HCT116 (cell line): ENCODE data around the gene CDHR3. TPM values are rescaled to one million over a fixed set of nuclear protein-coding genes. Genes with fewer than 3 reads are reported as not detected.

Experiments used
- ATAC-seq: fragments of 200-7000 bp; cut with Tn5 transposase; 2 replicates; pipeline ENCODE4 v1.9.1; 2020; ENCODE audit warnings: mild to moderate bottlenecking, moderate library complexity
- BruUV-seq: library from RNA; stranded (reverse); fragments of 400-500 nt; replicated peaks from 2 replicates; lab custom pipeline; 2021; lab: Mats Ljungman, UMichigan
- CTCF ChIA-PET: fragments of 300-600 bp; sonication (Branson Sonifier 250); formaldehyde crosslinking; loops from one replicate; lab custom pipeline; 2021; ENCODE audit warnings: antibody characterized with exemption; lab: Charles Lee
- POLR2A ChIA-PET: fragments of 300-600, 350-600 bp; sonication (Branson Sonifier 250); formaldehyde crosslinking; loops from one replicate; lab custom pipeline; 2021; ENCODE audit warnings: antibody characterized with exemption; lab: Charles Lee
- RAD21 ChIA-PET, 2 experiments: fragments of 300-600 bp; sonication (Branson Sonifier 250); formaldehyde crosslinking; loops; one replicate each; lab custom pipeline; 2023; ENCODE audit warnings: low total read pairs in 2 of 2; ENCODE audit not compliant: uncharacterized antibody in 2 of 2, unreplicated experiment in 2 of 2, low non-redundant PET in 1 of 2; lab: Charles Lee
- DNase-seq: peaks from one replicate; pipeline ENCODE4 v3.0.0-alpha.2; 2010; ENCODE audit warnings: low read depth, low spot score
- H2AFZ ChIP-seq: fragments of 200-600 bp; shearing (Covaris generic), sonication (generic); 2 replicates; pipeline ENCODE4 v1.6.1; 2017; ENCODE audit warnings: low read depth, mixed run types, mixed read lengths, antibody characterized with exemption, low read length; ENCODE audit not compliant: poor library complexity, severe bottlenecking
- H3K27ac ChIP-seq: 2 replicates; pipeline ENCODE4 v1.5.1; 2012; ENCODE audit warnings: low read depth, low read length
- H3K27me3 ChIP-seq: fragments of 200-600 bp; sonication (generic); 2 replicates; pipeline ENCODE4 v1.6.1; 2016; ENCODE audit warnings: mixed run types, low read length, mixed read lengths; ENCODE audit not compliant: insufficient read depth
- H3K36me3 ChIP-seq, 2 experiments: fragments of 200-500 bp in 1 of 2; fragments of 200-600 bp in 1 of 2; sonication (Bioruptor generic) in 1 of 2; sonication (generic) in 1 of 2; 2 replicates each; pipeline versions ENCODE4 v1.5.1 to v1.6.1; 2014 to 2016; ENCODE audit warnings: low read length in 2 of 2, inconsistent platforms in 1 of 2, mixed read lengths in 1 of 2, mixed run types in 1 of 2; ENCODE audit not compliant: insufficient read depth in 2 of 2, control insufficient read depth in 1 of 2
- H3K4me1 ChIP-seq, 2 experiments: fragments of 200-600 bp in 1 of 2; sonication (generic) in 1 of 2; 2 replicates each; pipeline versions ENCODE4 v1.5.1 to v1.6.1; 2012 to 2017; ENCODE audit warnings: low read length in 2 of 2, inconsistent platforms in 1 of 2, mild to moderate bottlenecking in 1 of 2, mixed read lengths in 1 of 2, mixed run types in 1 of 2, moderate library complexity in 1 of 2; ENCODE audit not compliant: insufficient read depth in 2 of 2, control insufficient read depth in 1 of 2
- H3K4me2 ChIP-seq: fragments of 200-600 bp; sonication (generic); 2 replicates; pipeline ENCODE4 v1.6.1; 2017; ENCODE audit warnings: mixed run types, low read length, mixed read lengths
- H3K4me3 ChIP-seq, 2 experiments: fragments of 200-600 bp in 1 of 2; sonication (generic) in 1 of 2; replicated peaks in 1 of 2; 2 replicates each; pipeline ENCODE4 v1.5.1; 2011 to 2016; ENCODE audit warnings: low read length in 2 of 2, control low read depth in 1 of 2, low read depth in 1 of 2, mild to moderate bottlenecking in 1 of 2, mixed read lengths in 1 of 2, mixed run types in 1 of 2
- H3K79me2 ChIP-seq: fragments of 200-600 bp; sonication (generic); 2 replicates; pipeline ENCODE4 v1.6.1; 2017; ENCODE audit warnings: mild to moderate bottlenecking, mixed run types, low read length, moderate library complexity, mixed read lengths; ENCODE audit not compliant: insufficient read depth
- H3K9ac ChIP-seq: fragments of 200-600 bp; sonication (generic); 2 replicates; pipeline ENCODE4 v1.6.1; 2016; ENCODE audit warnings: low read length, mixed read lengths
- H3K9me2 ChIP-seq: fragments of 200-600 bp; sonication (generic), shearing (Covaris generic); 2 replicates; pipeline ENCODE4 v1.6.1; 2017; ENCODE audit warnings: mixed run types, mild to moderate bottlenecking, moderate library complexity; ENCODE audit not compliant: insufficient read depth
- H3K9me3 ChIP-seq, 2 experiments: fragments of 200-500 bp in 1 of 2; fragments of 200-600 bp in 1 of 2; sonication (Bioruptor generic) in 1 of 2; sonication (generic) in 1 of 2; 2 replicates each; pipeline ENCODE4 v1.6.1; 2014 to 2017; ENCODE audit warnings: low read length in 2 of 2, mixed read lengths in 2 of 2, inconsistent platforms in 1 of 2, low read depth in 1 of 2, mild to moderate bottlenecking in 1 of 2, mixed run types in 1 of 2, moderate library complexity in 1 of 2; ENCODE audit not compliant: control insufficient read depth in 1 of 2, insufficient read depth in 1 of 2
- H4K20me1 ChIP-seq: fragments of 200-600 bp; sonication (generic), shearing (Covaris generic); 2 replicates; pipeline ENCODE4 v1.6.1; 2017; ENCODE audit warnings: mixed run types, mild to moderate bottlenecking, moderate library complexity; ENCODE audit not compliant: insufficient read depth
- CBX3 ChIP-seq: IDR thresholded peaks from 2 replicates; pipeline ENCODE4 v1.6.1; 2012; ENCODE audit warnings: low read depth
- EGR1 ChIP-seq: IDR thresholded peaks from 2 replicates; pipeline ENCODE4 v1.6.1; 2012; ENCODE audit warnings: low read depth
- EZH2 ChIP-seq: fragments of 200-600 bp; sonication (generic); IDR thresholded peaks from 2 replicates; pipeline ENCODE4 v1.6.1; 2017; ENCODE audit warnings: antibody characterized with exemption, mixed run types
- FOSL1 ChIP-seq: IDR thresholded peaks from 2 replicates; pipeline ENCODE4 v1.6.1; 2012; ENCODE audit warnings: low read depth
- POLR2A ChIP-seq: IDR thresholded peaks from 2 replicates; pipeline ENCODE4 v1.7.0; 2011; ENCODE audit warnings: borderline replicate concordance; ENCODE audit not compliant: insufficient read depth, insufficient read length; ENCODE audit errors: extremely low read depth
- RAD21 ChIP-seq: IDR thresholded peaks from 2 replicates; pipeline ENCODE4 v1.6.1; 2012; ENCODE audit warnings: low read depth, mild to moderate bottlenecking
- REST ChIP-seq: IDR thresholded peaks from 2 replicates; pipeline ENCODE4 v1.6.1; 2012; ENCODE audit warnings: low read depth
- SIN3A ChIP-seq: IDR thresholded peaks from 2 replicates; pipeline ENCODE4 v1.6.1; 2012; ENCODE audit warnings: low read depth
- SRF ChIP-seq: IDR thresholded peaks from 2 replicates; pipeline ENCODE4 v1.6.1; 2012; ENCODE audit warnings: low read depth
- TCF7L2 ChIP-seq: IDR thresholded peaks from 2 replicates; pipeline ENCODE4 v1.7.0; 2011; ENCODE audit warnings: borderline replicate concordance, inconsistent platforms; ENCODE audit not compliant: insufficient read depth, insufficient read length; ENCODE audit errors: extremely low read depth
- ZFX ChIP-seq: fragments of 450-650 bp; IDR thresholded peaks from 2 replicates; pipeline ENCODE4 v1.6.1; 2017
- ZNF274 ChIP-seq: fragments of 200-500 bp; sonication (Bioruptor generic); IDR thresholded peaks from 2 replicates; pipeline ENCODE4 v1.6.1; 2014; ENCODE audit warnings: mild to moderate bottlenecking, low read depth, low read length, inconsistent platforms
- intact Hi-C: fragments of 100-400 bp; cut with micrococcal nuclease; formaldehyde crosslinking; loops from 2 replicates; pipeline ENCODE4 v1.10.0; 2022
- total RNA-seq: library from RNA; stranded (reverse); gene quantifications from one replicate; pipeline ENCODE4 v1.2.1, GENCODE V29; 2021; ENCODE audit not compliant: unreplicated experiment
- TF ChIP-seq, protein P1 (sequence below): IDR thresholded peaks from 2 replicates; pipeline ENCODE4 v1.6.1; 2012
- TF ChIP-seq, protein P2 (sequence below): IDR thresholded peaks from 2 replicates; pipeline ENCODE4 v1.6.1; 2012
- TF ChIP-seq, protein P3 (sequence below): IDR thresholded peaks from 2 replicates; pipeline ENCODE4 v1.6.1; 2011; ENCODE audit warnings: mild to moderate bottlenecking, low read length, moderate library complexity; ENCODE audit not compliant: insufficient replicate concordance; ENCODE audit errors: extremely low read depth

The CDHR3 gene
- total RNA-seq, 1 experiment from 2014 or later: 5.5 TPM

GRCh38 chr7:106054971-106055532 is 92.0 kb downstream of the CDHR3 start:
- Histone ChIP-seq H3K27ac (no peak overlapping the region), H2AFZ (no peak overlapping the region), H3K9me2 (no peaks in the 10 kb centered on the region), H3K4me3 (no peak overlapping the region), H4K20me1 (no peaks in the 10 kb centered on the region), H3K79me2 (no peaks in the 10 kb centered on the region), H3K27me3 (no peaks in the 10 kb centered on the region), H3K9ac (no peak overlapping the region), H3K36me3 (no peaks in the 10 kb centered on the region), H3K4me1 (peaks cover 0 to 5% of the 10 kb centered on the region in 2 experiments; a peak in 1 of 4 replicates), H3K4me2 (no peak overlapping the region), H3K9me3 (no peaks in the 10 kb centered on the region)
- no TSS peak for BruUV-seq
- no peak for ATAC-seq
- CTCF ChIA-PET: interaction anchor here (1.9 kb wide), 1 partner anchor 99 kb away, joined by 20 read pairs; no protein-coding TSS in a partner anchor
- DNase-seq: no peak
- no peak for TF ChIP-seq SIN3A
- no peak for TF ChIP-seq TCF7L2
- no peak for TF ChIP-seq POLR2A
- TF ChIP-seq ZNF274: no peak
- no peak for TF ChIP-seq EGR1
- TF ChIP-seq, protein P1, sequence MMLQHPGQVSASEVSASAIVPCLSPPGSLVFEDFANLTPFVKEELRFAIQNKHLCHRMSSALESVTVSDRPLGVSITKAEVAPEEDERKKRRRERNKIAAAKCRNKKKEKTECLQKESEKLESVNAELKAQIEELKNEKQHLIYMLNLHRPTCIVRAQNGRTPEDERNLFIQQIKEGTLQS: no peak
- TF ChIP-seq, protein P2, sequence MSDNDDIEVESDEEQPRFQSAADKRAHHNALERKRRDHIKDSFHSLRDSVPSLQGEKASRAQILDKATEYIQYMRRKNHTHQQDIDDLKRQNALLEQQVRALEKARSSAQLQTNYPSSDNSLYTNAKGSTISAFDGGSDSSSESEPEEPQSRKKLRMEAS: no peak
- TF ChIP-seq, protein P3, sequence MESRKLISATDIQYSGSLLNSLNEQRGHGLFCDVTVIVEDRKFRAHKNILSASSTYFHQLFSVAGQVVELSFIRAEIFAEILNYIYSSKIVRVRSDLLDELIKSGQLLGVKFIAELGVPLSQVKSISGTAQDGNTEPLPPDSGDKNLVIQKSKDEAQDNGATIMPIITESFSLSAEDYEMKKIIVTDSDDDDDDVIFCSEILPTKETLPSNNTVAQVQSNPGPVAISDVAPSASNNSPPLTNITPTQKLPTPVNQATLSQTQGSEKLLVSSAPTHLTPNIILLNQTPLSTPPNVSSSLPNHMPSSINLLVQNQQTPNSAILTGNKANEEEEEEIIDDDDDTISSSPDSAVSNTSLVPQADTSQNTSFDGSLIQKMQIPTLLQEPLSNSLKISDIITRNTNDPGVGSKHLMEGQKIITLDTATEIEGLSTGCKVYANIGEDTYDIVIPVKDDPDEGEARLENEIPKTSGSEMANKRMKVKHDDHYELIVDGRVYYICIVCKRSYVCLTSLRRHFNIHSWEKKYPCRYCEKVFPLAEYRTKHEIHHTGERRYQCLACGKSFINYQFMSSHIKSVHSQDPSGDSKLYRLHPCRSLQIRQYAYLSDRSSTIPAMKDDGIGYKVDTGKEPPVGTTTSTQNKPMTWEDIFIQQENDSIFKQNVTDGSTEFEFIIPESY: no peak
- no peak for TF ChIP-seq REST
- no peak for TF ChIP-seq ZFX
- no peak for TF ChIP-seq CBX3
- no peak for TF ChIP-seq SRF
- TF ChIP-seq RAD21: no peak
- TF ChIP-seq FOSL1: no peak
- no peak for TF ChIP-seq EZH2
- RAD21 ChIA-PET: no interaction called here
- intact Hi-C loops: no loop called here
- POLR2A ChIA-PET: no interaction called here
